Esophagus muscularis mucosa (tissue), 4 donors: Measurements from ENCODE around the gene ENPP3. TPM values are rescaled to one million over a fixed set of nuclear protein-coding genes. Genes with fewer than 3 reads are reported as not detected.
"Not testable (repeated sequence)": the region's sequence is repeated elsewhere in the genome, so short reads cannot be mapped to it uniquely, and the experiment has no call there.

Experiments used
- DNase-seq: peaks from one replicate; pipeline ENCODE4 v3.0.0-alpha.2; 2017; ENCODE audit errors: extremely low spot score
- H3K27ac ChIP-seq, 4 donors: fragments of 200-600 bp; sonication (generic); replicated peaks in 1 of 4; 1 replicate in 3 of 4; 2 replicates in 1 of 4; pipeline ENCODE4 v1.5.1; 2016 to 2019; ENCODE audit warnings: mild to moderate bottlenecking in 1 of 4
- H3K27me3 ChIP-seq, 4 donors: fragments of 200-600 bp; sonication (generic); one replicate each; pipeline versions ENCODE4 v1.5.1 to v1.6.0; 2016 to 2019
- H3K36me3 ChIP-seq, 4 donors: fragments of 200-600 bp; sonication (generic); one replicate each; pipeline ENCODE4 v1.5.1; 2016 to 2019
- H3K4me1 ChIP-seq, 4 donors: fragments of 200-600 bp; sonication (generic); one replicate each; pipeline ENCODE4 v1.5.1; 2016 to 2019
- H3K4me3 ChIP-seq, 4 donors: fragments of 200-600 bp; sonication (generic); 1 replicate in 2 of 4; 2 replicates in 2 of 4; pipeline ENCODE4 v1.5.1; 2016 to 2019; ENCODE audit warnings: mild to moderate bottlenecking in 4 of 4, moderate library complexity in 1 of 4
- H3K9me3 ChIP-seq, 4 donors: fragments of 200-600 bp; sonication (generic); 1 replicate in 3 of 4; 2 replicates in 1 of 4; pipeline ENCODE4 v1.5.1; 2016 to 2019
- CTCF ChIP-seq, 3 experiments: fragments of 200-600 bp in 2 of 3; fragments of 450-650 bp in 1 of 3; sonication (generic) in 2 of 3; IDR thresholded peaks; one replicate each; pipeline ENCODE4 v1.5.1; 2017 to 2019; ENCODE audit warnings: antibody characterized with exemption in 3 of 3, mild to moderate bottlenecking in 2 of 3, moderate library complexity in 1 of 3
- EP300 ChIP-seq: sonication (generic); formaldehyde crosslinking; IDR thresholded peaks from one replicate; pipeline ENCODE4 v1.6.1; 2017; ENCODE audit warnings: antibody characterized with exemption
- POLR2A ChIP-seq: fragments of 450-650 bp; IDR thresholded peaks from one replicate; pipeline ENCODE4 v1.6.1; 2017; ENCODE audit warnings: antibody characterized with exemption, moderate library complexity, mild to moderate bottlenecking, low read depth
- POLR2AphosphoS5 ChIP-seq, 2 donors: sonication (generic); formaldehyde crosslinking; IDR thresholded peaks; one replicate each; pipeline ENCODE4 v1.6.1; 2017; ENCODE audit warnings: antibody characterized with exemption in 2 of 2
- WGBS: methylation state at CpG from one replicate; pipeline ENCODE4 v1.1.5; 2018; 5-methylcytosine and 5-hydroxymethylcytosine counted together
- intact Hi-C: fragments of 100-400 bp; cut with DNase I; formaldehyde crosslinking; loops from one replicate; pipeline ENCODE4 v1.15.1; 2023
- total RNA-seq, 4 donors: library from RNA; depleted of rRNA; stranded (reverse); fragments of >200 nt; gene quantifications; one replicate each; pipeline versions ENCODE4 v1.1.0 to v1.2.1, GENCODE V29; 2016

The ENPP3 gene
- total RNA-seq, 4 donors from 2014 or later = 0.42 to 0.78 (median 0.59) TPM

GRCh38 chr6:131692589-131692988 is 55.5 kb downstream of the ENPP3 start:
- intact Hi-C loops = loop anchor here (5.0 to 10.0 kb wide), 2 partner anchors 112 to 220 kb away; partner anchors contain the start of gene ENPP1
- no peaks in the 10 kb centered on the region for H3K36me3 ChIP-seq

GRCh38 chr6:131693384-131693783 is 56.3 kb downstream of the ENPP3 start:
- Histone ChIP-seq H3K9me3 (no peaks in the 10 kb centered on the region), H3K36me3 (no peaks in the 10 kb centered on the region), H3K27ac (no peak overlapping the region), H3K4me1 (no peaks in the 10 kb centered on the region), H3K27me3 (no peaks in the 10 kb centered on the region), H3K4me3 (no peak overlapping the region)
- no peak for TF ChIP-seq EP300
- TF ChIP-seq POLR2A = no peak
- no peak for TF ChIP-seq POLR2AphosphoS5 (IDR thresholded peaks at IDR 0.05)
- TF ChIP-seq CTCF (IDR thresholded peaks at IDR 0.05) = no peak
- WGBS = 90% methylated on average over 5 of the region's 5 CpGs
- DNase-seq = no peak
- intact Hi-C loops = loop anchor here (5.0 to 10.0 kb wide), 2 partner anchors 111 to 219 kb away; partner anchors contain the start of gene ENPP1

More at GRCh38 chr6:131692589-131692988, 55.5 kb downstream of the ENPP3 start:
- no peaks in the 10 kb centered on the region for H3K9me3 ChIP-seq
- H3K4me1 ChIP-seq = no peaks in the 10 kb centered on the region
- H3K27me3 ChIP-seq = no peaks in the 10 kb centered on the region
- TF ChIP-seq POLR2A = no peak
- no peak for TF ChIP-seq CTCF (IDR thresholded peaks at IDR 0.05)
- TF ChIP-seq EP300 = no peak
- TF ChIP-seq POLR2AphosphoS5 (IDR thresholded peaks at IDR 0.05) = no peak
- no peak overlapping the region for H3K4me3 ChIP-seq
- H3K27ac ChIP-seq = no peak overlapping the region
- no peak for DNase-seq

GRCh38 chr6:131694832-131695426 is 57.8 kb downstream of the ENPP3 start:
- intact Hi-C loops = loop anchor here (5.0 to 10.0 kb wide), 2 partner anchors 110 to 217 kb away; partner anchors contain the start of gene ENPP1
- no peak for DNase-seq

GRCh38 chr6:131696956-131697355 is 59.9 kb downstream of the ENPP3 start:
- TF ChIP-seq CTCF (IDR thresholded peaks at IDR 0.05) (no peak), POLR2A (no peak), POLR2AphosphoS5 (IDR thresholded peaks at IDR 0.05) (no peak), EP300 (no peak)
- DNase-seq = no peak
- H3K27ac ChIP-seq = no peak overlapping the region
- no peaks in the 10 kb centered on the region for H3K36me3 ChIP-seq
- H3K4me3 ChIP-seq = no peak overlapping the region
- intact Hi-C loops = loop anchor here (10.0 kb wide), 1 partner anchor 108 kb away; the partner anchor contains the start of gene ENPP1
- whole genome bisulfite sequencing = 77% methylated on average over 7 of the region's 7 CpGs
- no peaks in the 10 kb centered on the region for H3K9me3 ChIP-seq
- no peaks in the 10 kb centered on the region for H3K4me1 ChIP-seq
- no peaks in the 10 kb centered on the region for H3K27me3 ChIP-seq

More at GRCh38 chr6:131694832-131695426, 57.8 kb downstream of the ENPP3 start:
- Histone ChIP-seq H3K27ac (no peak overlapping the region), H3K36me3 (no peaks in the 10 kb centered on the region), H3K4me3 (no peak overlapping the region), H3K4me1 (no peaks in the 10 kb centered on the region), H3K27me3 (no peaks in the 10 kb centered on the region), H3K9me3 (no peaks in the 10 kb centered on the region)
- TF ChIP-seq CTCF (IDR thresholded peaks at IDR 0.05) (peak; percentile 63 to 84 (median 66)), POLR2A (no peak)
- whole genome bisulfite sequencing = 33% methylated on average over 2 of the region's 2 CpGs

GRCh38 chr6:131700851-131701250 is 63.7 kb downstream of the ENPP3 start:
- WGBS = no CpG with 5 or more reads among the region's 14 CpGs
- H3K4me1 ChIP-seq, H3K4me3 ChIP-seq, intact Hi-C loops, DNase-seq, H3K27ac ChIP-seq, H3K9me3 ChIP-seq, H3K27me3 ChIP-seq, H3K36me3 ChIP-seq: not testable (repeated sequence)

GRCh38 chr6:131703905-131704304 is 66.8 kb downstream of the ENPP3 start:
- no CpG with 5 or more reads among the region's 2 CpGs for WGBS
- DNase-seq = not testable (repeated sequence)

GRCh38 chr6:131710917-131711316 is 73.8 kb downstream of the ENPP3 start, which contains the start of gene CTAGE9:
TSS of gene CTAGE9 (minus strand) at chr6:131711017. CDS start at chr6:131711017, 0 bp downstream.
- intact Hi-C loops, H3K4me1 ChIP-seq, H3K9me3 ChIP-seq, H3K27me3 ChIP-seq, H3K36me3 ChIP-seq, DNase-seq, H3K4me3 ChIP-seq, H3K27ac ChIP-seq: not testable (repeated sequence)
- 93% methylated on average over 7 of the region's 18 CpGs for WGBS

More at GRCh38 chr6:131703905-131704304, 66.8 kb downstream of the ENPP3 start:
- H3K4me3 ChIP-seq, H3K36me3 ChIP-seq, H3K27me3 ChIP-seq, H3K4me1 ChIP-seq, H3K27ac ChIP-seq, intact Hi-C loops, H3K9me3 ChIP-seq: not testable (repeated sequence)

- intact Hi-C loops, H3K4me3 ChIP-seq, DNase-seq, H3K36me3 ChIP-seq, H3K27me3 ChIP-seq, H3K27ac ChIP-seq, H3K9me3 ChIP-seq, H3K4me1 ChIP-seq: not testable (repeated sequence)
- WGBS = 100% methylated on average over 2 of the region's 6 CpGs
Measured at GRCh38 chr6:131715567-131715966, 78.5 kb downstream of the ENPP3 start.
